Left ventricle myocardium inferior (tissue), 1 donor: ENCODE measurements around the gene CCDC60. TPM values are rescaled to one million over a fixed set of nuclear protein-coding genes. Genes with fewer than 3 reads are reported as not detected.

Experiments used
- DNase-seq: peaks from one replicate; pipeline ENCODE4 v3.0.0-alpha.2; 2020
- H3K27ac ChIP-seq: fragments of 200-600 bp; replicated peaks from 2 replicates; pipeline ENCODE4 v1.8.0; 2021
- H3K27me3 ChIP-seq: fragments of 200-600 bp; 2 replicates; pipeline ENCODE4 v1.8.0; 2021; ENCODE audit warnings: low read depth
- H3K36me3 ChIP-seq: fragments of 200-600 bp; 2 replicates; pipeline ENCODE4 v1.8.0; 2021
- H3K4me1 ChIP-seq: fragments of 200-600 bp; 2 replicates; pipeline ENCODE4 v1.8.0; 2021
- H3K4me3 ChIP-seq: fragments of 200-600 bp; 2 replicates; pipeline ENCODE4 v1.8.0; 2021; ENCODE audit warnings: mild to moderate bottlenecking, moderate library complexity
- H3K9me3 ChIP-seq: fragments of 200-600 bp; replicated peaks from 2 replicates; pipeline ENCODE4 v1.8.0; 2021
- CTCF ChIP-seq: fragments of 200-600 bp; IDR thresholded peaks from 2 replicates; pipeline ENCODE4 v1.8.0; 2021; ENCODE audit warnings: antibody characterized with exemption, mild to moderate bottlenecking, borderline replicate concordance
- intact Hi-C: fragments of 100-400 bp; cut with micrococcal nuclease; formaldehyde crosslinking; loops from one replicate; pipeline ENCODE4 v1.11.0; 2022
- total RNA-seq: library from RNA; stranded (reverse); fragmentation: NEBNext Ultra II Directional; extraction: Animal tissue kit (Norgen Biotek cat#: 25700); gene quantifications from one replicate; pipeline ENCODE4 v1.2.1, GENCODE V29; 2021
- donor health status: DM: no; HTN: yes; CAD: no; lungs with severe emphysema.

The CCDC60 gene
- total RNA-seq, 1 donor from 2014 or later, result not detected

- no peak overlapping the region for H3K27ac ChIP-seq
Measured at GRCh38 chr12:119320678-119321077, 13.9 kb upstream of the CCDC60 start.

GRCh38 chr12:119322301-119322723, 12.2 kb upstream of the CCDC60 start:
- Histone ChIP-seq H3K4me3 (no peak overlapping the region), H3K4me1 (peaks cover 12% of the 10 kb centered on the region), H3K36me3 (no peaks in the 10 kb centered on the region), H3K27ac (no peak overlapping the region), H3K9me3 (peaks cover 7% of the 10 kb centered on the region), H3K27me3 (no peaks in the 10 kb centered on the region)
- TF ChIP-seq CTCF, result no peak
- intact Hi-C loops, result no loop called here
- no peak for DNase-seq

More at GRCh38 chr12:119320678-119321077, 13.9 kb upstream of the CCDC60 start:
- intact Hi-C loops, result no loop called here
- Histone ChIP-seq H3K27me3 (no peaks in the 10 kb centered on the region), H3K9me3 (peaks cover 7% of the 10 kb centered on the region), H3K36me3 (no peaks in the 10 kb centered on the region), H3K4me1 (peaks cover 5% of the 10 kb centered on the region), H3K4me3 (no peak overlapping the region)
- no peak for TF ChIP-seq CTCF
- no peak for DNase-seq

DNA sequence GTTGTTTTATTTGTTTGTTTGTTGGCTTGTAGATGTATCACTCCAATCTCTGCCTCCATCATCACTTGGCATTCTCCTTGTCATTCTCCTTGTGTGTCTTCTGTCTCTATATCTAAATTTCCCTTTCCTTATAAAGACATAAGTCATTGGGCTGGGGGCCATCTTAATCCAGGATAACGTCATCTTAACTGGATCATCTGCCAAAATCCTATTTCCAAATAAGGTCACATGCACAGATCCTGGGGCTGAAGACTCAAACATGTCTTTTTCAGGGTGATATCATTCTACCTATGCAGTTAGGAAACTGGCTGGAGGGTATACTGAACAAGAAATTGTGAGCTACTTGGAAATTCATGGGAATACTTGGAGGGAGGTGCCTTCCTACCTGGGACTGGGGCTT, 8.7 kb upstream of the CCDC60 start:
- no peak for DNase-seq
- no peaks in the 10 kb centered on the region for H3K36me3 ChIP-seq
- no peaks in the 10 kb centered on the region for H3K27me3 ChIP-seq
- peaks cover 16% of the 10 kb centered on the region for H3K4me1 ChIP-seq
- intact Hi-C loops, result loop anchor here (5.0 kb wide), 1 partner anchor 86 kb away; no protein-coding TSS in a partner anchor
- H3K9me3 ChIP-seq, result peaks cover 7% of the 10 kb centered on the region
- TF ChIP-seq CTCF, result no peak
- H3K4me3 ChIP-seq, result no peak overlapping the region
- no peak overlapping the region for H3K27ac ChIP-seq

DNA sequence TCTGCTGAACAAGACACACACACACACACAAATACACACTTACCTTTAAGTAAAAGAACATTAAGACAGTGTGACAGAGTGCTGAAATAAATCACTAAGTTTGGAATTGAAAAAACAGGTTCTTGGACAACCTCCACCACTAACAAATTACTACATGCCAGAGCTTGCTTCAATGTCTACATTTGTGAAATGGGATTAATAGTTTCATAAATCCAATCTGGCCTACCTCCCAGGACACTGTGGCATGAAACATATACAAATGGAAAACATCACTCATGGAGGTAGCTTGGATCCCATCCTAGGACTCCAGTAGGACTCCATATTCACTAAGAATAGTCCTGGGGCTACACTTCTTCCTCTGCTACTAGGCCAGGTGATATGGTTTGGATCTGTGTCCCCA, 8.2 kb upstream of the CCDC60 start:
- H3K4me3 ChIP-seq, result no peak overlapping the region
- H3K4me1 ChIP-seq, result peaks cover 16% of the 10 kb centered on the region
- intact Hi-C loops, result loop anchor here (5.0 kb wide), 1 partner anchor 86 kb away; no protein-coding TSS in a partner anchor
- no peaks in the 10 kb centered on the region for H3K27me3 ChIP-seq
- H3K27ac ChIP-seq, result no peak overlapping the region
- no peak for DNase-seq
- no peaks in the 10 kb centered on the region for H3K36me3 ChIP-seq
- TF ChIP-seq CTCF, result no peak
- H3K9me3 ChIP-seq, result peaks cover 7% of the 10 kb centered on the region

DNA sequence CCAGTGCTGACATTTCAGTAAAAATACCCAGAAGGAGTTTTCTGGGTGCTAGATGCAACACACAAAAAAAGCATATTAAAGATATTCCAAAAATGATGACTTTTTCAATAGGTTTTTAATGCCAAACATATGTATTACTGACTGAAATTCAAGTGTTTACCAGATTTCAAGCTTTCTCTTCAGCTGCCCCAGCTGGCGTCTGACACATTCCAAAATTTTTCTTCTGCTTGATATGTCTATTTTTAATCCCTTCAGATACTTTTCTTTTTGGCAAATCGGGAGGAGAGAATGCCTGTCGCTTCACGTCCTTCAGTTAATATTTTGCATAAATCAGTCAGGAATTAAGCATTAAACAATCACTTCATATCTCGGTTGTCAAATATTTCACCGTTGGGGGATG, 7.1 kb upstream of the CCDC60 start:
- Histone ChIP-seq H3K4me3 (peak overlapping the region; percentile 15), H3K36me3 (no peaks in the 10 kb centered on the region), H3K27me3 (peaks cover 3% of the 10 kb centered on the region), H3K9me3 (peaks cover 7% of the 10 kb centered on the region), H3K27ac (no peak overlapping the region), H3K4me1 (peaks cover 16% of the 10 kb centered on the region)
- intact Hi-C loops, result loop anchor here (5.0 kb wide), 1 partner anchor 85 kb away; no protein-coding TSS in a partner anchor
- no peak for DNase-seq
- no peak for TF ChIP-seq CTCF

GRCh38 chr12:119328111-119328510, 6.4 kb upstream of the CCDC60 start:
- DNase-seq, result no peak
- intact Hi-C loops, result loop anchor here (5.0 kb wide), 1 partner anchor 84 kb away; no protein-coding TSS in a partner anchor
- peak; percentile 61 for TF ChIP-seq CTCF
- H3K4me3 ChIP-seq, result peak overlapping the region; percentile 15
- H3K4me1 ChIP-seq, result peaks cover 16% of the 10 kb centered on the region
- H3K9me3 ChIP-seq, result peaks cover 4% of the 10 kb centered on the region
- H3K27ac ChIP-seq, result no peak overlapping the region
- H3K27me3 ChIP-seq, result peaks cover 6% of the 10 kb centered on the region
- no peaks in the 10 kb centered on the region for H3K36me3 ChIP-seq
